ENCODE measurements around the gene RHOT1.

Gene RHOT1

DNA sequence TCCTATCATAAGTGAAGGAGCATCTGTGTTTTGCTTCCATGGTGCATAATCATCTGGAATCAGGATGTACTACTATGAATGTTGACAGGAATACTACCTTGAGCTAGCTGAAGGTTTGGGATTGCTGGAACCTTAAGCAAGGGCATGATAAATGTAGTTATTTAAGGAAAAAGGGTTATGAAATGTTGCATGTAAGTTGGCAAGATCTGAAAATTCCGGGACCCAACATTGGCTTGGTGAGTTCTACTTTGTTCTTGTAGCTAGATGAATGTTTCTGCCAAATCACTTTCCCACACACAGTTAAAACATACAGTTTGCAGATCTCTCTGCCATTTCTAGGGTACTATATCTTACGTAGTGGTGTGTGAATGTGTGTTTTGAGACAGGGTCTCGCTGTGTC lies 13.6 kb downstream of the RHOT1 start:
- TF ChIP-seq SIN3A (IDR thresholded peaks at IDR 0.05; ENCODE audit: borderline replicate concordance, insufficient read depth, low read length) (no peak), TAF1 (IDR thresholded peaks at IDR 0.05; ENCODE audit: borderline replicate concordance, insufficient read depth, low read length) (no peak), FOXP2 (optimal IDR thresholded peaks at IDR 0.05; ENCODE audit: borderline replicate concordance, extremely low read depth, extremely low read length, insufficient read depth) (no peak), POLR2AphosphoS5 (IDR thresholded peaks at IDR 0.05; ENCODE audit: low read depth, low read length) (no peak)
- TF ChIP-seq, protein P1, sequence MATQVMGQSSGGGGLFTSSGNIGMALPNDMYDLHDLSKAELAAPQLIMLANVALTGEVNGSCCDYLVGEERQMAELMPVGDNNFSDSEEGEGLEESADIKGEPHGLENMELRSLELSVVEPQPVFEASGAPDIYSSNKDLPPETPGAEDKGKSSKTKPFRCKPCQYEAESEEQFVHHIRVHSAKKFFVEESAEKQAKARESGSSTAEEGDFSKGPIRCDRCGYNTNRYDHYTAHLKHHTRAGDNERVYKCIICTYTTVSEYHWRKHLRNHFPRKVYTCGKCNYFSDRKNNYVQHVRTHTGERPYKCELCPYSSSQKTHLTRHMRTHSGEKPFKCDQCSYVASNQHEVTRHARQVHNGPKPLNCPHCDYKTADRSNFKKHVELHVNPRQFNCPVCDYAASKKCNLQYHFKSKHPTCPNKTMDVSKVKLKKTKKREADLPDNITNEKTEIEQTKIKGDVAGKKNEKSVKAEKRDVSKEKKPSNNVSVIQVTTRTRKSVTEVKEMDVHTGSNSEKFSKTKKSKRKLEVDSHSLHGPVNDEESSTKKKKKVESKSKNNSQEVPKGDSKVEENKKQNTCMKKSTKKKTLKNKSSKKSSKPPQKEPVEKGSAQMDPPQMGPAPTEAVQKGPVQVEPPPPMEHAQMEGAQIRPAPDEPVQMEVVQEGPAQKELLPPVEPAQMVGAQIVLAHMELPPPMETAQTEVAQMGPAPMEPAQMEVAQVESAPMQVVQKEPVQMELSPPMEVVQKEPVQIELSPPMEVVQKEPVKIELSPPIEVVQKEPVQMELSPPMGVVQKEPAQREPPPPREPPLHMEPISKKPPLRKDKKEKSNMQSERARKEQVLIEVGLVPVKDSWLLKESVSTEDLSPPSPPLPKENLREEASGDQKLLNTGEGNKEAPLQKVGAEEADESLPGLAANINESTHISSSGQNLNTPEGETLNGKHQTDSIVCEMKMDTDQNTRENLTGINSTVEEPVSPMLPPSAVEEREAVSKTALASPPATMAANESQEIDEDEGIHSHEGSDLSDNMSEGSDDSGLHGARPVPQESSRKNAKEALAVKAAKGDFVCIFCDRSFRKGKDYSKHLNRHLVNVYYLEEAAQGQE (IDR thresholded peaks at IDR 0.05; ENCODE audit: insufficient read depth in 1 of 2, low read depth in 2 of 2, low read length in 2 of 2) = no peak

DNA sequence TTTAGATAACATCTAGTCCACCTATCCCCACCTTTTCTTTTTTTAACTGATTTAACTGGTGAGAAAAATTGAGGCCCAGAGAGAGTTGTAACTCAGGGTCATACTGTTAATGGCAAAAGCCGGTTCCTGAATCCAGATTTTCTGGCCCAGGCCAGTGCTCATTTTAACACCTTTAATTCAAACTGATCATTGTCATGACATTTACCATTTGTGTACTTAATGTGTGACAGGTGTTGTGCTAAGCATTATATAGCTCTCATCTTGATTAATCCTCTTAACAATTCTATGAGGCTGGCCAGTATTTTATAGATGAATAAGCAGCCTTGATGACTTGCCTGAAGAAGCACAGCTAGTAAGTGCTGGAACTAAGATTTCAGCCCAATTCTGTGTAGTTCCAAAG lies 14.4 kb downstream of the RHOT1 start:
- no peak for TF ChIP-seq SIN3A (IDR thresholded peaks at IDR 0.05; ENCODE audit: borderline replicate concordance, insufficient read depth, low read length)
- no peak for TF ChIP-seq FOXP2 (optimal IDR thresholded peaks at IDR 0.05; ENCODE audit: borderline replicate concordance, extremely low read depth, extremely low read length, insufficient read depth)
- no peak for TF ChIP-seq TAF1 (IDR thresholded peaks at IDR 0.05; ENCODE audit: borderline replicate concordance, insufficient read depth, low read length)
- no peak for TF ChIP-seq POLR2AphosphoS5 (IDR thresholded peaks at IDR 0.05; ENCODE audit: low read depth, low read length)
- TF ChIP-seq, protein P1 (IDR thresholded peaks at IDR 0.05; ENCODE audit: insufficient read depth in 1 of 2, low read depth in 2 of 2, low read length in 2 of 2) = no peak

DNA sequence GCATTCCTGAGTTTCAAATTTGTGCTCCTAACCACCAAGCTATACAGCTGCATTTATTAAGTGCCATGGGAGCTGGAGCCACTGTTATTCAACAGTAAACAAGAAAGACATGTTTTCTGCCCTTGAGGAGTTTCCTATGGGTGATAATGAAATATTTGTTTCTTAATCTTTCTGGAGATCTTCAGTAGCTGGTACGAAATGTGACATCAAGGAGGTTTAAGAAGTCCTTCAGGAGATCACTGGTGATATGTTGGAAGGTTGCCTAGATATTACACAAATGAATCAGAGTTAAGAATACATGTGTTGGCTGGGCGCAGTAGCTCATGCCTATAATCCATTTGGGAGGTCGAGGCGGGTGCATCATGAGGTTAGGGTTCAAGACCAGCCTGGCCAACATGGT lies 14.9 kb downstream of the RHOT1 start:
- no peak for TF ChIP-seq TAF1 (IDR thresholded peaks at IDR 0.05; ENCODE audit: borderline replicate concordance, insufficient read depth, low read length)
- TF ChIP-seq, protein P1 (IDR thresholded peaks at IDR 0.05; ENCODE audit: insufficient read depth in 1 of 2, low read depth in 2 of 2, low read length in 2 of 2) = no peak
- TF ChIP-seq FOXP2 (optimal IDR thresholded peaks at IDR 0.05; ENCODE audit: borderline replicate concordance, extremely low read depth, extremely low read length, insufficient read depth) = no peak
- TF ChIP-seq SIN3A (IDR thresholded peaks at IDR 0.05; ENCODE audit: borderline replicate concordance, insufficient read depth, low read length) = no peak
- TF ChIP-seq POLR2AphosphoS5 (IDR thresholded peaks at IDR 0.05; ENCODE audit: low read depth, low read length) = no peak

DNA sequence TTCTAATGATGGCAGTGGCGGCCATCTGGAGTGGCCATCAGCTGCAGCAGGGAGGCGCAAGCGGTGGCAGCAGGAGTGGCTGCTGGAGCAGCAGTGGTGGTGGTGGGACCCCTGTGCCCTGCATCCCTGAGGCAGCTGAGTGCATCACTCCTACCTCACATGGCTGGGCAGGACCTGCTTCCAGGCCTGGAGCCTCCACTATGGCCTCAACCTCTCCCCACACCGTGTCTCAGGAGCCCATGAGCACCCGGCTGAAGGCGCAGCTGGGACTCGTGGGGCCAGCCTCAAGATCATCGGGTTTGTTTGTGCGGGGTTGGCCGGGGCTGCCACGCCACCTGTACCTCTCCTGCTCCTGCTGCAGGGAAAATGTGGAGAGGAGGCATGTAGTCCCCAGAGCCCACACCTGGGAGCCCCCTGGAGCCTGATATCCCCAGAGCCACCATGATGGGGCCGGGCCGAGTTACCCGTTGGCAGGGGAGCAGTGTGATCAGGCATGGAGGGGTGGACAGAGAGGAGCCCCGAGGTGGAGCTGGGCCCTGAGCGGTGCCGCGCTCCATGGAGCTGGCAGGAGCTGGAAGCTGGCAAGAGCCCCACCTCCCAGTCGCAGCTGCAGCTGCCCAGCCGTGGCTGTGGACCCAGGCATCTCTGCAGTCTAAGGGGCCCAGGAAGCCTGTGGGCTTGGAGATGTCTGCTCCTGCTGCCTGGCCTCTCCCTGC lies 16.7 kb downstream of the RHOT1 start:
- no peak for TF ChIP-seq FOXP2 (optimal IDR thresholded peaks at IDR 0.05; ENCODE audit: borderline replicate concordance, extremely low read depth, extremely low read length, insufficient read depth)
- TF ChIP-seq POLR2AphosphoS5 (IDR thresholded peaks at IDR 0.05; ENCODE audit: low read depth, low read length) = no peak
- TF ChIP-seq, protein P1 (IDR thresholded peaks at IDR 0.05; ENCODE audit: insufficient read depth in 1 of 2, low read depth in 2 of 2, low read length in 2 of 2) = no peak
- TF ChIP-seq TAF1 (IDR thresholded peaks at IDR 0.05; ENCODE audit: borderline replicate concordance, insufficient read depth, low read length) = no peak
- no peak for TF ChIP-seq SIN3A (IDR thresholded peaks at IDR 0.05; ENCODE audit: borderline replicate concordance, insufficient read depth, low read length)

Measured in PFSK-1 (cell line).